Endometrium (tissue), 2 donors: ENCODE measurements around the gene TSPY1.
"Not testable (repeated sequence)": the region's sequence is repeated elsewhere in the genome, so short reads cannot be mapped to it uniquely, and the experiment has no call there.

Experiments used
- FAIRE-seq: peaks from 2 replicates; lab custom pipeline; 2012; peaks lifted over from hg19 to GRCh38; lab: Jason Lieb, UNC
- donor health status: control.
- donor health status: control.

TSPY1 gene

GRCh38 chrY:9466655-9467054, at the start of gene TSPY1:
Gene TSPY1 (plus strand): TSS chrY:9466955. CDS start chrY:9467001, 46 bp downstream.
- FAIRE-seq, result not testable (repeated sequence)

GRCh38 chrY:9486967-9487366, 20.2 kb downstream of the TSPY1 start, which contains the start of gene TSPY9:
Gene TSPY9 (plus strand): TSS chrY:9487267. CDS start chrY:9487313, 46 bp downstream.
- FAIRE-seq, result not testable (repeated sequence)

- not testable (repeated sequence) for FAIRE-seq
Observed at GRCh38 chrY:9504396-9504795, 37.6 kb downstream of the TSPY1 start.

GRCh38 chrY:9516287-9516686, 49.5 kb downstream of the TSPY1 start:
- FAIRE-seq, result not testable (repeated sequence)
